RWPE2 (cell line): ENCODE data around the gene TMEM132D.

ENCODE experiments used
- ATAC-seq: fragments of 200-7000 bp; cut with Tn5 transposase; 3 replicates; pipeline ENCODE4 v1.9.1; 2021; ENCODE audit warnings: low read depth
- DNase-seq: peaks from one replicate; pipeline ENCODE4 v3.0.0-alpha.2; 2020; ENCODE audit warnings: low spot score
- H3K27ac ChIP-seq: fragments of 450-650 bp; 2 replicates; pipeline ENCODE4 v1.5.1; 2017; ENCODE audit warnings: mild to moderate bottlenecking; ENCODE audit not compliant: poor library complexity, severe bottlenecking
- H3K27me3 ChIP-seq: fragments of 250-450 bp; sonication (Bioruptor Pico); 2 replicates; pipeline ENCODE4 v1.5.1; 2021; ENCODE audit warnings: mild to moderate bottlenecking, moderate library complexity; ENCODE audit not compliant: insufficient read depth, poor library complexity, severe bottlenecking
- H3K36me3 ChIP-seq: fragments of 250-450 bp; sonication (Bioruptor Pico); 2 replicates; pipeline ENCODE4 v1.5.1; 2020; ENCODE audit warnings: low read depth, mild to moderate bottlenecking, moderate library complexity
- H3K4me1 ChIP-seq: fragments of 250-450 bp; sonication (Bioruptor Pico); 2 replicates; pipeline ENCODE4 v1.5.1; 2021; ENCODE audit warnings: mild to moderate bottlenecking, moderate library complexity; ENCODE audit not compliant: insufficient read depth, poor library complexity, severe bottlenecking
- H3K4me3 ChIP-seq: fragments of 250-450 bp; sonication (Bioruptor Pico); 2 replicates; pipeline ENCODE4 v1.5.1; 2021; ENCODE audit warnings: mild to moderate bottlenecking, moderate library complexity; ENCODE audit not compliant: severe bottlenecking
- H3K9me3 ChIP-seq: fragments of 250-450 bp; sonication (Bioruptor Pico); 2 replicates; pipeline ENCODE4 v1.5.1; 2021; ENCODE audit warnings: mild to moderate bottlenecking, moderate library complexity; ENCODE audit not compliant: severe bottlenecking
- TF ChIP-seq, protein P1 (sequence below): fragments of 450-650 bp; IDR thresholded peaks from one replicate; pipeline ENCODE4 v1.5.1; 2017; ENCODE audit warnings: mild to moderate bottlenecking, moderate library complexity; ENCODE audit not compliant: poor library complexity, severe bottlenecking

TMEM132D gene

DNA sequence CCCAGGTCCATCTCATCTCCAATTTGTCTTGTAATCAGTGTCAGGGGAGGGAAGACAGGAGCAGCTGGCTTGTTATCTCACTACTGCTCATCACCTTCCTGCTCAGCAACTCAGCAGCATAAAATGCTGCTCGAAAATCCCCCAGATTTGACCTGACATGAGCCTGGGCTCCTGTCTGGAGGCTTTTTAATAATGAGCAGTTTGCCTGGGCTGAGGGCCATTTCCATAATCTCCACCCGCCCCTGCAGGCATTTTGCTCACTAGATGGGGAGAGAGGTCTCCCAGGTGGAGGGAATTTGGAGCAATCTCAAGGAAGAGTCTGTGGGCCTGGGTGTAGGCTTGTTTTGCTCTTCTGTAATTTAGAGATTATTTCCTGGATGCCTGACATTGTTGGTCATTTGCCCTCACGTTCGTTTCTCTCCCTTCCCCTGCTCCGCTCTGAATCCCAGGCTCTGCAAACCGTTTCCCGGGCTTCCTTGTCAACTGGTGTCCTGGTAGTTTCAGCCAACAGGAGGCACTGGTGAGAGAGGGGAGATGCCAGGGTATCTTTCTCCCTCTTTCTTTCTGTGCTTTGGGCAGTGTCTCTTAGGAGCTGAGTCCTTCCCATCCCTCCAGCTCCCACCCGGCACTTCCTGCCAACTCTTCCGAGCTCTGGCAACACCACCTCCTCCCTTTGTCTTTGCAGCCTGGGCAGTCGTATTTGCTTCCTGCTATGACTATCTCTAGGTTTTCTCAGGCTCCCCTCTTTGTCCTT, 751.3 kb downstream of the TMEM132D start:
- no peak for ATAC-seq
- TF ChIP-seq, protein P1, sequence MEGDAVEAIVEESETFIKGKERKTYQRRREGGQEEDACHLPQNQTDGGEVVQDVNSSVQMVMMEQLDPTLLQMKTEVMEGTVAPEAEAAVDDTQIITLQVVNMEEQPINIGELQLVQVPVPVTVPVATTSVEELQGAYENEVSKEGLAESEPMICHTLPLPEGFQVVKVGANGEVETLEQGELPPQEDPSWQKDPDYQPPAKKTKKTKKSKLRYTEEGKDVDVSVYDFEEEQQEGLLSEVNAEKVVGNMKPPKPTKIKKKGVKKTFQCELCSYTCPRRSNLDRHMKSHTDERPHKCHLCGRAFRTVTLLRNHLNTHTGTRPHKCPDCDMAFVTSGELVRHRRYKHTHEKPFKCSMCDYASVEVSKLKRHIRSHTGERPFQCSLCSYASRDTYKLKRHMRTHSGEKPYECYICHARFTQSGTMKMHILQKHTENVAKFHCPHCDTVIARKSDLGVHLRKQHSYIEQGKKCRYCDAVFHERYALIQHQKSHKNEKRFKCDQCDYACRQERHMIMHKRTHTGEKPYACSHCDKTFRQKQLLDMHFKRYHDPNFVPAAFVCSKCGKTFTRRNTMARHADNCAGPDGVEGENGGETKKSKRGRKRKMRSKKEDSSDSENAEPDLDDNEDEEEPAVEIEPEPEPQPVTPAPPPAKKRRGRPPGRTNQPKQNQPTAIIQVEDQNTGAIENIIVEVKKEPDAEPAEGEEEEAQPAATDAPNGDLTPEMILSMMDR = no peak

DNA sequence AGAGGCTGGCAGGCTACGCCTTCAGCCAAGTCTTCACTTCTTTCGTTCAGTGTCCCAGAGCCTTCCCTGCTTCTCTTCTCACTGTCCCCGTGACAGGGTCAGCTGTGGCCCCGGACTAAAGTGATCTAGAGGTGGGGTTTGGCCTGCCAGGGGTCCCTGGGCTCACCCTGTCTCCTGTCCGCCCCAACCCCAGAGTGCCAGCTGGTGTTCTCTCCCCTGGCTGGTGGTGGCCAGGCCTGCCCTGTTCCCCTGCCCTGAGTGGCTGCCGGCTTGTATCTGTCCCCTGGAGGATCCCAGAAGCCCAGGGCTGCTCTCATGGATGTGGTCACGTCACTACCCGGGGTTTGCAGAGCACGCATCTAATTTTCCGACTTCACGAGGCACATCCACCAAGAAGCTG, 753.1 kb downstream of the TMEM132D start:
- ATAC-seq = no peak

More for the DNA sequence above, 751.3 kb downstream of the TMEM132D start:
- Histone ChIP-seq H3K4me3 (no peak overlapping the region), H3K27ac (no peak overlapping the region), H3K4me1 (no peaks in the 10 kb centered on the region), H3K36me3 (no peaks in the 10 kb centered on the region), H3K27me3 (no peaks in the 10 kb centered on the region), H3K9me3 (no peaks in the 10 kb centered on the region)
- no peak for DNase-seq

DNA sequence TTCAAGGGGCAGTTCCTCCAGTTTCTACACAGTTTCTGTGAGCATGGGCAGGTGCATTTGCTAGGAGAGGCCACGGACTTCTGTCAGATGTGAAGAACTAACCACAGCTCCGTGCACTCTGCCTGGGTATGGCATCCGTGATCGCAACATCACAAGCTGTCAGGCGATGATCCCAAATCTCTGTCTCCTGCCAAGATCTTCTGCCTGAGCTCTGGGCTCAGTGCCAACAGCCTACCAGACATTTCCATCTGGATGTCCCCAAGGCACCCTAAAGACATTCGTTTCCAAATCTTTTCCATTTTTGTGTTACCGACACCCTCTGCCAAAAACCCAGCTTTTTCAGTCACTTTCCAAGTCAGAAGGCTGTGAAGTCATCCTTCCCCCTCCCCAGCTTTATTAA, 758.4 kb downstream of the TMEM132D start:
- TF ChIP-seq, protein P1 = no peak
- DNase-seq = no peak
- Histone ChIP-seq H3K4me3 (no peak overlapping the region), H3K27ac (no peak overlapping the region), H3K27me3 (no peaks in the 10 kb centered on the region), H3K4me1 (no peaks in the 10 kb centered on the region), H3K36me3 (no peaks in the 10 kb centered on the region), H3K9me3 (no peaks in the 10 kb centered on the region)
- no peak for ATAC-seq

More for the DNA sequence above, 753.1 kb downstream of the TMEM132D start:
- Histone ChIP-seq H3K36me3 (no peaks in the 10 kb centered on the region), H3K9me3 (no peaks in the 10 kb centered on the region), H3K27me3 (no peaks in the 10 kb centered on the region), H3K27ac (no peak overlapping the region), H3K4me3 (no peak overlapping the region), H3K4me1 (no peaks in the 10 kb centered on the region)
- DNase-seq = no peak
- TF ChIP-seq, protein P1 = no peak

DNA sequence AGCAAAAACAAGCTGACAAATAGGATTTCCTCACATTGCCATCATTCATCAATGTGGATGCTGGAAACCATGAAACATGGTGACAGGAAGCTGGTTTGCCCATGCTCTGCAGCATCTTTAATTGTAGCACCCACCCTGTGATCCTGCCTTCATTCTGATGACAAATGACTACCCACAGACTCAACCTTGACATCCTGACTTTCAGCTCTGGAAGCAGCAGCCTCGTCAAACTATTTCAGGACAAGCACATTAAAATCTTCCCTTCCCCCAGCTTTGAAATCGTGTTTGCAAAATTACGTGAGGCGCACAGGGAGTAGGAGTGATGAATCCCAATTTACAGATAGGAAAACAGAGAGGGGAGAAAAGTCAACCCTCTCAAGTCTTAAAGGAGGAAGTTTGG, 765.0 kb downstream of the TMEM132D start:
- H3K36me3 ChIP-seq = no peaks in the 10 kb centered on the region
- no peaks in the 10 kb centered on the region for H3K27me3 ChIP-seq
- DNase-seq (no peak), ATAC-seq (no peak)
- peaks cover 4% of the 10 kb centered on the region for H3K9me3 ChIP-seq
- no peak overlapping the region for H3K4me3 ChIP-seq
- H3K4me1 ChIP-seq = no peaks in the 10 kb centered on the region
- H3K27ac ChIP-seq = no peak overlapping the region
- TF ChIP-seq, protein P1 = no peak

DNA sequence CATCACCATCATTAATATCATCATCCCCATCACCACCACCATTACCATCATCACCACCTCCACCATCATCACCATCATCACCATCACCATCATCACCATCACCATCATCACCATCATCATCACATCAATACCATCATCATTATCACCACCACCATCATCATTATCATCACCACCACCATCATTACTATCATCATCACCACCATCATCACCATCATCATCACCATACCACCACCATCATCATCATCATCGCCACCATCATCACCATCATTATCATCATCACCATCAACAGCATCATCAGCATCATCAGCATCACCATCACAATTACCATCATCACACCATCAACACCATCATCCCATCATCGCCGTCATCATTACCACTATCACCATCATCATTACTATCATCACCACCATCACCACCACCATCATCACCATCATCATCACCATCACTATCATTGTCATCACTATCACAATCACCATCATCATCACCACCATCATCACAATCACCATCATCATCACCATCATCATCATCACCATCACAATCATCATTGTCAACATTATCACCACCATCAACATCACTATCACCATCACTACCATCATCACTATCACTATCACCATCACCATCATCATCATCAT, 767.0 kb downstream of the TMEM132D start:
- ATAC-seq = no peak

More for the DNA sequence above, 767.0 kb downstream of the TMEM132D start:
- DNase-seq = no peak
- Histone ChIP-seq H3K27ac (no peak overlapping the region), H3K9me3 (peaks cover 4% of the 10 kb centered on the region), H3K4me1 (no peaks in the 10 kb centered on the region), H3K27me3 (no peaks in the 10 kb centered on the region), H3K4me3 (no peak overlapping the region), H3K36me3 (no peaks in the 10 kb centered on the region)
- TF ChIP-seq, protein P1 = no peak
